K562 (cell line): ENCODE results near the gene SLIT1. TPM values are rescaled to one million over a fixed set of nuclear protein-coding genes. Genes with fewer than 3 reads are reported as not detected.

Experiments
- ATAC-seq: fragments of 200-7000 bp; cut with Tn5 transposase; 3 replicates; pipeline ENCODE4 v1.9.1; 2020; ENCODE audit warnings: moderate library complexity
- BruUV-seq: library from RNA; stranded (reverse); fragments of 400-500 nt; replicated peaks from 2 replicates; lab custom pipeline; 2021; lab: Mats Ljungman, UMichigan
- CTCF ChIA-PET: fragments of 300-600 bp; formaldehyde crosslinking; extraction: SDS; loops from one replicate; lab custom pipeline; 2021; ENCODE audit warnings: low intra/inter-chr PET ratio; lab: Yijun Ruan, JAX
- POLR2A ChIA-PET: fragments of 300-600, 350-650 bp; sonication (Branson Sonifier 250); formaldehyde crosslinking; extraction: SDS; loops from one replicate; lab custom pipeline; 2021; ENCODE audit warnings: antibody characterized with exemption, inconsistent platforms; lab: Yijun Ruan, JAX
- DNase-seq, 4 experiments: peaks; one replicate each; pipeline versions ENCODE4 v3.0.0 to v3.0.0-alpha.2; 2011 to 2018; ENCODE audit warnings: low spot score in 3 of 4, mixed read lengths in 3 of 4; ENCODE audit errors: extremely low read depth in 1 of 4
- FAIRE-seq: peaks from 2 replicates; lab custom pipeline; 2011; peaks lifted over from hg19 to GRCh38; lab: Jason Lieb, UNC
- H2AFZ ChIP-seq: 2 replicates; pipeline ENCODE4 v1.6.0; 2011; ENCODE audit warnings: low read depth, low read length, control low read depth, inconsistent platforms
- H3K27ac ChIP-seq: fragments of 200-600 bp; 3 replicates; pipeline ENCODE4 v1.8.0; 2011; ENCODE audit warnings: low read depth, mild to moderate bottlenecking, control low read depth, inconsistent platforms, low read length, moderate library complexity, mixed read lengths; ENCODE audit errors: extremely low read depth
- H3K27me3 ChIP-seq, 2 experiments: fragments of 300-600 bp in 1 of 2; 2 replicates in 1 of 2; 3 replicates in 1 of 2; pipeline versions ENCODE4 v1.6.0 to v1.8.0; 2011; ENCODE audit warnings: inconsistent platforms in 2 of 2, low read length in 2 of 2, mild to moderate bottlenecking in 1 of 2, mixed read lengths in 1 of 2, moderate library complexity in 1 of 2; ENCODE audit not compliant: control insufficient read depth in 2 of 2, insufficient read depth in 2 of 2
- H3K36me3 ChIP-seq: fragments of 300-600 bp; 3 replicates; pipeline ENCODE4 v1.8.0; 2011; ENCODE audit warnings: mild to moderate bottlenecking, low read length, inconsistent platforms; ENCODE audit not compliant: control insufficient read depth, insufficient read depth
- H3K4me1 ChIP-seq, 2 experiments: fragments of 200-600 bp in 1 of 2; replicated peaks in 1 of 2; 2 replicates in 1 of 2; 3 replicates in 1 of 2; pipeline versions ENCODE4 v1.5.1 to v1.8.0; 2011; ENCODE audit warnings: inconsistent platforms in 2 of 2, low read length in 2 of 2, mild to moderate bottlenecking in 1 of 2, mixed read lengths in 1 of 2, moderate library complexity in 1 of 2; ENCODE audit not compliant: control insufficient read depth in 2 of 2, insufficient read depth in 2 of 2
- H3K4me2 ChIP-seq: 2 replicates; pipeline ENCODE4 v1.6.1; 2011; ENCODE audit warnings: low read length, control low read depth, inconsistent platforms, mixed read lengths; ENCODE audit not compliant: insufficient read depth
- H3K4me3 ChIP-seq: fragments of 200-600 bp; sonication (generic), shearing (Covaris generic); 2 replicates; pipeline ENCODE4 v1.5.1; 2016; ENCODE audit warnings: control low read depth, inconsistent platforms
- H3K79me2 ChIP-seq: fragments of 200-600 bp; 3 replicates; pipeline ENCODE4 v1.8.0; 2011; ENCODE audit warnings: low read length, inconsistent platforms; ENCODE audit not compliant: control insufficient read depth, insufficient read depth
- H3K9ac ChIP-seq, 2 experiments: 2 replicates each; pipeline versions ENCODE4 v1.6.0 to v1.6.1; 2011; ENCODE audit warnings: low read depth in 2 of 2, low read length in 2 of 2, control low read depth in 1 of 2, inconsistent platforms in 1 of 2, mild to moderate bottlenecking in 1 of 2, mixed read lengths in 1 of 2; ENCODE audit not compliant: insufficient read depth in 1 of 2
- H3K9me1 ChIP-seq: one replicate; pipeline ENCODE4 v1.6.0; 2011; ENCODE audit warnings: inconsistent platforms, mild to moderate bottlenecking, low read length, moderate library complexity; ENCODE audit not compliant: control insufficient read depth, insufficient read depth
- H3K9me3 ChIP-seq: replicated peaks from 2 replicates; pipeline ENCODE4 v1.5.1; 2011; ENCODE audit warnings: low read depth, low read length, inconsistent platforms; ENCODE audit not compliant: control insufficient read depth, insufficient read depth
- H4K20me1 ChIP-seq: replicated peaks from 2 replicates; pipeline ENCODE4 v1.6.1; 2011; ENCODE audit warnings: low read length, inconsistent platforms, mixed read lengths; ENCODE audit not compliant: control insufficient read depth, insufficient read depth
- DMBX1 ChIP-seq: fragments of 250-450 bp; sonication (Bioruptor Pico); IDR thresholded peaks from 2 replicates; pipeline ENCODE4 v1.8.0; 2022; ENCODE audit warnings: inconsistent platforms, mild to moderate bottlenecking, moderate library complexity, borderline replicate concordance
- DPF2 ChIP-seq: fragments of 450-650 bp; IDR thresholded peaks from 2 replicates; pipeline ENCODE4 v1.6.1; 2016
- E2F3 ChIP-seq: fragments of 250-450 bp; sonication (Bioruptor Pico); IDR thresholded peaks from 2 replicates; pipeline ENCODE4 v1.4.0; 2020; ENCODE audit warnings: mild to moderate bottlenecking
- ELF1 ChIP-seq: fragments of 200-800 bp; sonication (Bioruptor generic); IDR thresholded peaks from 2 replicates; pipeline ENCODE4 v1.6.1; 2016; ENCODE audit warnings: missing genetic modification characterization, missing compliant biosample characterization
- JUND ChIP-seq, 2 experiments: IDR thresholded peaks; 2 replicates in 1 of 2; 3 replicates in 1 of 2; pipeline ENCODE4 v1.6.1; 2011; ENCODE audit warnings: borderline replicate concordance in 2 of 2, low read depth in 2 of 2, low read length in 2 of 2, improper control_type of control experiment in 1 of 2, missing biosample characterization in 1 of 2, missing genetic modification characterization in 1 of 2, missing genetic modification reagents in 1 of 2
- KLF13 ChIP-seq: fragments of 450-650 bp; IDR thresholded peaks from 2 replicates; pipeline ENCODE4 v1.6.1; 2016; ENCODE audit warnings: missing genetic modification characterization, low read depth, mild to moderate bottlenecking, missing compliant biosample characterization, moderate library complexity, borderline replicate concordance
- LCOR ChIP-seq: sonication (generic); formaldehyde crosslinking; IDR thresholded peaks from 2 replicates; pipeline ENCODE4 v1.8.0; 2022; ENCODE audit warnings: mild to moderate bottlenecking, missing genetic modification reagents
- MAFK ChIP-seq: IDR thresholded peaks from 2 replicates; pipeline ENCODE4 v1.6.1; 2011; ENCODE audit warnings: low read length, improper control_type of control experiment
- NCOA2 ChIP-seq, 2 experiments: fragments of 450-650 bp; IDR thresholded peaks; 2 replicates each; pipeline ENCODE4 v1.6.1; 2018; ENCODE audit warnings: mild to moderate bottlenecking in 2 of 2, moderate library complexity in 1 of 2; ENCODE audit not compliant: partially characterized antibody in 2 of 2
- SAFB2 ChIP-seq: fragments of 200-400 bp; formaldehyde crosslinking; IDR thresholded peaks from 2 replicates; pipeline ENCODE4 v1.6.1; 2018; ENCODE audit warnings: borderline replicate concordance, low read length, low read depth, moderate library complexity; ENCODE audit not compliant: severe bottlenecking
- TBP ChIP-seq: optimal IDR thresholded peaks from 2 replicates; pipeline ENCODE3; 2011; ENCODE audit warnings: low read depth, low read length, improper control_type of control experiment
- TEAD2 ChIP-seq: fragments of 450-650 bp; IDR thresholded peaks from 2 replicates; pipeline ENCODE4 v1.6.1; 2016; ENCODE audit warnings: missing genetic modification characterization, control low read depth, missing compliant biosample characterization
- TSC22D4 ChIP-seq: fragments of 450-650 bp; IDR thresholded peaks from 2 replicates; pipeline ENCODE4 v1.6.1; 2016; ENCODE audit warnings: missing genetic modification characterization, missing biosample characterization, control low read depth
- ZNF134 ChIP-seq: fragments of 250-450 bp; sonication (Bioruptor Pico); conservative IDR thresholded peaks from 2 replicates; pipeline ENCODE4 v1.4.0; 2020
- ZNF175 ChIP-seq: fragments of 200-800 bp; sonication (Bioruptor generic); IDR thresholded peaks from 2 replicates; pipeline ENCODE4 v1.6.1; 2016; ENCODE audit warnings: low read depth, mild to moderate bottlenecking, missing genetic modification characterization, missing compliant biosample characterization
- ZNF197 ChIP-seq: fragments of 200-800 bp; sonication (Bioruptor generic); IDR thresholded peaks from 2 replicates; pipeline ENCODE4 v1.6.1; 2016; ENCODE audit warnings: low read depth, missing genetic modification characterization, missing compliant biosample characterization
- ZNF77 ChIP-seq: fragments of 250-450 bp; sonication (Bioruptor Pico); IDR thresholded peaks from 2 replicates; pipeline ENCODE4 v1.5.0; 2020
- ZNF830 ChIP-seq: fragments of 250-450 bp; sonication (Bioruptor Pico); IDR thresholded peaks from 2 replicates; pipeline ENCODE4 v1.5.0; 2021; ENCODE audit warnings: mild to moderate bottlenecking
- WGBS: fragments of 100-300 bp; shearing (Covaris generic); methylation state at CpG from one replicate; pipeline ENCODE4 v1.1.6; 2016; ENCODE audit warnings: low coverage, mixed read lengths; ENCODE audit not compliant: insufficient coverage; ENCODE audit errors: missing lambda C conversion rate; 5-methylcytosine and 5-hydroxymethylcytosine counted together
- in situ Hi-C: fragments of 300-500 bp; cut with MboI; formaldehyde crosslinking; loops from 4 replicates; pipeline ENCODE4 v1.15.0; 2018; ENCODE audit warnings: inconsistent platforms, mixed read lengths
- intact Hi-C: fragments of 100-400 bp; cut with micrococcal nuclease; formaldehyde crosslinking; loops from 2 replicates; pipeline ENCODE4 v1.14.2; 2022
- polyA plus RNA-seq, 8 experiments: library from polyadenylated mRNA; depleted of rRNA in 4 of 8; stranded (reverse) in 5 of 8; unstranded in 3 of 8; fragments of >200 nt; fragmentation: Nextera tagmentation in 2 of 8; fragmentation: Illumina TruSeq in 1 of 8; extraction: Ambion mirVana in 2 of 8; extraction: Trizol in 1 of 8; gene quantifications; 2 replicates each; pipeline versions ENCODE4 v1.2.1 to v1.2.3, GENCODE V29; 2011 to 2014; ENCODE audit warnings: inconsistent platforms in 1 of 8, missing spikeins in 1 of 8
- total RNA-seq, 7 experiments: library from RNA; depleted of rRNA in 6 of 7; stranded (reverse); fragments of >200 nt in 6 of 7; fragmentation: Illumina TruSeq in 2 of 7; extraction: Trizol in 2 of 7; gene quantifications; 2 replicates each; pipeline versions ENCODE4 v1.2.1 to v1.2.3, GENCODE V29; 2011 to 2021; ENCODE audit warnings: low replicate concordance in 1 of 7
- TF ChIP-seq, protein P1 (sequence below), 2 experiments: fragments of 450-650 bp in 1 of 2; IDR thresholded peaks; 2 replicates each; pipeline ENCODE4 v1.6.1; 2011 to 2017; ENCODE audit warnings: low read depth in 2 of 2, antibody characterized with exemption in 1 of 2, borderline replicate concordance in 1 of 2, low read length in 1 of 2, mild to moderate bottlenecking in 1 of 2, mixed read lengths in 1 of 2; ENCODE audit not compliant: control insufficient read depth in 1 of 2

Gene SLIT1
- total and polyA plus RNA-seq, 9 of the 15 experiments (the other 6 are each of a cell fraction or from before 2014, with no cell fraction given): 0.01 to 0.11 (median 0.04) TPM; not detected in 3

DNA sequence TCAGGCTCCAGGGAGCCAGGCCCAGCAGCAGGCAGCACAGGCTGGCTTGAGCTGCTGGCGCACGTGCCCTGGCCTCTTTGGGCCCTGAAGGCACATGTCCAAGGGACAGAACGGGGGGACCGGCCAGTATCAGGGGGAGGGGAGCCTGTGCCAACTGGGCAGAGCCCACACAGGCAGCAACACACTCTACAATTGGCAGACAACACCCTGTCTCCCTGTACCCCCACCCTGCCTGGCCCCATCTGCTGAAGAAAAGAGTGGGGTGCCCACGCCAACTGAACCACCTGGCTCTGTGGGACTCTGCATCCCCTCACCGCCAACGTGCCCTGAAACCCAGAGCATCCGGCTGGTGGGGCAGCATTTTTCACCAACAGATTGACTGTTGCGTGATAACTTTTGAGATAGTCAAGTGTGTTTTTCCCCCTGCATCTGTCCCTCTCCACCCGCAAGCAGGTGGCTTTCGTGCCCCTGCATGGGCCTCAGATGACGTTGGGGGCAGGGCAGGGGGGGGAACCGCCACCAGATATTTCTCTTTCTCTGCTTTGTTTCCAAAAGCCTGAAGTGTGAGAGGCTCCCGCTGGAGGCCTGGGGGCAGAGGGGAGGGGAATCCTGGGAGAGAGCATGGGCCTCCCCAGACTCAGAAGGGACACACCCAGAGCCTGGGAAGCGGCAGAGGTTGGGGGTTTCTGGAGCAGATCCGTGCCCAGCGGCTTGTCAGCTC, 21.8 kb downstream of the SLIT1 start (continued):
- no peak for TF ChIP-seq SAFB2
- no peak for TF ChIP-seq ZNF134 (CRISPR knock-in tag)

DNA sequence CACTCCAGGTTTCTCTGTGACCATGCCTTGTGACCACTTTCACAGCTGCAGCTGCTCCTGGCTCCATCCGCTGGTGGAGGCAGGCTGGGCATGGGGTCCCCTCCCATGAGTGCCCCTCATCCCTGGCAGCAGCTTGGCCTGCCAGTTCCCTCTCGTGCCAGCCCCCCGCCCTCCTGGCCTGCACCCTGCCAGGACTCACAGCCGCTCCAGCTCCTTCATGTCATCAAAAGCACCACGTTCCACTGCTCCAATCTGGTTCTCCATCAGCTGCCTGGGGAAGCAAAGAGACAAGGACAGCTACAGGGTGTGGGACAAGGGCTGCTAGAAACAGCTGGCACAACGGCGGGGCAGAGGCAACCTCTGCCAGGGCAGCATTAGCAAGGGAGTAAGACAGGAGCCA, 22.6 kb downstream of the SLIT1 start:
- FAIRE-seq: no peak
- Histone ChIP-seq H3K9ac (no peak overlapping the region), H3K27ac (no peak overlapping the region), H4K20me1 (no peaks in the 10 kb centered on the region), H3K4me3 (no peak overlapping the region), H2AFZ (no peak overlapping the region), H3K9me3 (no peaks in the 10 kb centered on the region), H3K36me3 (no peaks in the 10 kb centered on the region), H3K9me1 (no peaks in the 10 kb centered on the region), H3K4me1 (no peaks in the 10 kb centered on the region; a peak in 1 of 5 replicates), H3K79me2 (no peaks in the 10 kb centered on the region), H3K4me2 (no peak overlapping the region), H3K27me3 (peaks cover 9 to 42% of the 10 kb centered on the region in 2 experiments; a peak in 3 of 5 replicates)
- ATAC-seq: no peak
- intact Hi-C loops: no loop called here
- 4% methylated on average over 6 of the region's 7 CpGs for WGBS
- POLR2A ChIA-PET: interaction anchor here (0.7 kb wide), 1 partner anchor 139 kb away, joined by 3 read pairs; no protein-coding TSS in a partner anchor
- no peak for DNase-seq
- CTCF ChIA-PET: no interaction called here
- in situ Hi-C loops: no loop called here
- BruUV-seq: no TSS peak
- no peak for TF ChIP-seq MAFK
- TF ChIP-seq, protein P1, sequence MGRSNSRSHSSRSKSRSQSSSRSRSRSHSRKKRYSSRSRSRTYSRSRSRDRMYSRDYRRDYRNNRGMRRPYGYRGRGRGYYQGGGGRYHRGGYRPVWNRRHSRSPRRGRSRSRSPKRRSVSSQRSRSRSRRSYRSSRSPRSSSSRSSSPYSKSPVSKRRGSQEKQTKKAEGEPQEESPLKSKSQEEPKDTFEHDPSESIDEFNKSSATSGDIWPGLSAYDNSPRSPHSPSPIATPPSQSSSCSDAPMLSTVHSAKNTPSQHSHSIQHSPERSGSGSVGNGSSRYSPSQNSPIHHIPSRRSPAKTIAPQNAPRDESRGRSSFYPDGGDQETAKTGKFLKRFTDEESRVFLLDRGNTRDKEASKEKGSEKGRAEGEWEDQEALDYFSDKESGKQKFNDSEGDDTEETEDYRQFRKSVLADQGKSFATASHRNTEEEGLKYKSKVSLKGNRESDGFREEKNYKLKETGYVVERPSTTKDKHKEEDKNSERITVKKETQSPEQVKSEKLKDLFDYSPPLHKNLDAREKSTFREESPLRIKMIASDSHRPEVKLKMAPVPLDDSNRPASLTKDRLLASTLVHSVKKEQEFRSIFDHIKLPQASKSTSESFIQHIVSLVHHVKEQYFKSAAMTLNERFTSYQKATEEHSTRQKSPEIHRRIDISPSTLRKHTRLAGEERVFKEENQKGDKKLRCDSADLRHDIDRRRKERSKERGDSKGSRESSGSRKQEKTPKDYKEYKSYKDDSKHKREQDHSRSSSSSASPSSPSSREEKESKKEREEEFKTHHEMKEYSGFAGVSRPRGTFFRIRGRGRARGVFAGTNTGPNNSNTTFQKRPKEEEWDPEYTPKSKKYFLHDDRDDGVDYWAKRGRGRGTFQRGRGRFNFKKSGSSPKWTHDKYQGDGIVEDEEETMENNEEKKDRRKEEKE (IDR thresholded peaks at IDR 0.05; ENCODE audit: borderline replicate concordance in 1 of 2, control insufficient read depth in 1 of 2, low read depth in 2 of 2, low read length in 1 of 2): no peak
- TF ChIP-seq TSC22D4 (tag): no peak
- TF ChIP-seq ELF1: no peak
- TF ChIP-seq TBP: no peak
- no peak for TF ChIP-seq JUND (IDR thresholded peaks at IDR 0.05; ENCODE audit: borderline replicate concordance, low read depth, low read length)
- no peak for TF ChIP-seq JUND (tag; IDR thresholded peaks at IDR 0.05; ENCODE audit: borderline replicate concordance, low read depth, low read length)
- no peak for TF ChIP-seq DMBX1 (CRISPR knock-in tag)
- no peak for TF ChIP-seq ZNF175 (CRISPR knock-in tag)
- no peak for TF ChIP-seq LCOR (CRISPR knock-in tag)
- TF ChIP-seq E2F3: no peak
- no peak for TF ChIP-seq NCOA2 (IDR thresholded peaks at IDR 0.05; ENCODE audit: partially characterized antibody in 2 of 2)
- TF ChIP-seq ZNF77 (CRISPR knock-in tag): no peak
- no peak for TF ChIP-seq ZNF830 (CRISPR knock-in tag)
- TF ChIP-seq ZNF197 (CRISPR knock-in tag): no peak
- no peak for TF ChIP-seq KLF13 (tag)
- TF ChIP-seq TEAD2 (tag): no peak
- TF ChIP-seq DPF2: no peak
